ENCODE results near the gene BTBD16.

- TF ChIP-seq POLR2A (IDR thresholded peaks at IDR 0.05; ENCODE audit: low read depth, low read length) (no peak), CTCF (conservative IDR thresholded peaks at IDR 0.05; ENCODE audit: low read depth, low read length) (no peak), FOS (IDR thresholded peaks at IDR 0.05; ENCODE audit: low read depth, low read length) (no peak)
Measured at GRCh38 chr10:122246830-122247520, 24.1 kb upstream of the BTBD16 start.

All from IMR-90 (cell line).